ENCODE results near the gene DUSP6. TPM values are rescaled to one million over a fixed set of nuclear protein-coding genes. Genes with fewer than 3 reads are reported as not detected.

The DUSP6 gene
- total and polyA plus RNA-seq, 10 of the 15 experiments (the other 5 are each of a cell fraction or from before 2014, with no cell fraction given), result 0.02 to 0.69 (median 0.07) TPM; not detected in 1

GRCh38 chr12:89307474-89308253 lies 44.6 kb downstream of the DUSP6 start:
- ATAC-seq (no peak), FAIRE-seq (no peak), DNase-seq (ENCODE audit: low read depth, low spot score) (no peak)
- TF ChIP-seq CHD4 (IDR thresholded peaks at IDR 0.05) (no peak), TARDBP (IDR thresholded peaks at IDR 0.05; ENCODE audit: borderline replicate concordance) (no peak), RAD21 (IDR thresholded peaks at IDR 0.05; ENCODE audit: insufficient read depth, low read depth, low read length) (no peak), TBL1XR1 (IDR thresholded peaks at IDR 0.05; ENCODE audit: low read depth, low read length) (no peak), RB1 (IDR thresholded peaks at IDR 0.05; ENCODE audit: borderline replicate concordance) (no peak), SMAD1 (IDR thresholded peaks at IDR 0.05; ENCODE audit: low read depth, partially characterized antibody) (no peak), CBX5 (IDR thresholded peaks at IDR 0.05; ENCODE audit: low read depth) (no peak), ELK1 (IDR thresholded peaks at IDR 0.05; ENCODE audit: low read depth, low read length) (no peak), NBN (IDR thresholded peaks at IDR 0.05) (no peak), DPF2 (IDR thresholded peaks at IDR 0.05) (no peak), ATF7 (IDR thresholded peaks at IDR 0.05; ENCODE audit: low read depth) (no peak)
- no peak overlapping the region for H3K4me2 ChIP-seq (ENCODE audit: control insufficient read depth, insufficient read depth)
- no peak overlapping the region for H3K9ac ChIP-seq (ENCODE audit: control insufficient read depth, insufficient read depth, low read length)
- no peaks in the 10 kb centered on the region for H3K79me2 ChIP-seq (ENCODE audit: control insufficient read depth, insufficient read depth, low read length)
- ChIA-PET CTCF (interaction anchor here (0.7 kb wide), 1 partner anchor 19 kb away, joined by 3 read pairs; no protein-coding TSS in a partner anchor), RAD21 (ENCODE audit: unreplicated experiment) (no interaction called here), SMC1A (ENCODE audit: uncharacterized antibody, unreplicated experiment) (interaction anchor here (0.6 kb wide), 1 partner anchor 1148 kb away, joined by 4 read pairs; no protein-coding TSS in a partner anchor), POLR2A (no interaction called here)
- H3K4me3 ChIP-seq, result no peak overlapping the region
- no peaks in the 10 kb centered on the region for H3K36me3 ChIP-seq (ENCODE audit: control insufficient read depth in 2 of 2, insufficient read depth in 2 of 2, low read length in 1 of 2)
- no peaks in the 10 kb centered on the region for H3K4me1 ChIP-seq (ENCODE audit: control insufficient read depth, insufficient read depth, low read length)
- intact Hi-C loops (cut with micrococcal nuclease; ENCODE audit: unreplicated experiment), result no loop called here
- in situ Hi-C loops (cut with MboI), result no loop called here
- no TSS peak for BruUV-seq (replicated peaks)
- no peaks in the 10 kb centered on the region for H4K20me1 ChIP-seq (ENCODE audit: control insufficient read depth, insufficient read depth)
- 55% methylated on average over 9 of the region's 9 CpGs for WGBS (ENCODE audit: insufficient coverage, insufficient replicate concordance, low lambda C conversion rate, missing lambda C conversion rate)
- H3K9me3 ChIP-seq (replicated peaks; ENCODE audit: control insufficient read depth, insufficient read depth, low read length), result no peaks in the 10 kb centered on the region
- no peak overlapping the region for H2AFZ ChIP-seq (ENCODE audit: control insufficient read depth, low read depth, low read length)
- H3K27me3 ChIP-seq (replicated peaks in 1 of 2; ENCODE audit: control insufficient read depth in 2 of 2, insufficient read depth in 2 of 2, low read length in 1 of 2), result no peaks in the 10 kb centered on the region
- H3K27ac ChIP-seq (ENCODE audit: control insufficient read depth, insufficient read depth), result no peak overlapping the region
